ENCODE measurements around the gene ATOH8. TPM values are rescaled to one million over a fixed set of nuclear protein-coding genes. Genes with fewer than 3 reads are reported as not detected.

Gene ATOH8
- total RNA-seq, 1 donor from 2014 or later: 0.18 TPM

DNA sequence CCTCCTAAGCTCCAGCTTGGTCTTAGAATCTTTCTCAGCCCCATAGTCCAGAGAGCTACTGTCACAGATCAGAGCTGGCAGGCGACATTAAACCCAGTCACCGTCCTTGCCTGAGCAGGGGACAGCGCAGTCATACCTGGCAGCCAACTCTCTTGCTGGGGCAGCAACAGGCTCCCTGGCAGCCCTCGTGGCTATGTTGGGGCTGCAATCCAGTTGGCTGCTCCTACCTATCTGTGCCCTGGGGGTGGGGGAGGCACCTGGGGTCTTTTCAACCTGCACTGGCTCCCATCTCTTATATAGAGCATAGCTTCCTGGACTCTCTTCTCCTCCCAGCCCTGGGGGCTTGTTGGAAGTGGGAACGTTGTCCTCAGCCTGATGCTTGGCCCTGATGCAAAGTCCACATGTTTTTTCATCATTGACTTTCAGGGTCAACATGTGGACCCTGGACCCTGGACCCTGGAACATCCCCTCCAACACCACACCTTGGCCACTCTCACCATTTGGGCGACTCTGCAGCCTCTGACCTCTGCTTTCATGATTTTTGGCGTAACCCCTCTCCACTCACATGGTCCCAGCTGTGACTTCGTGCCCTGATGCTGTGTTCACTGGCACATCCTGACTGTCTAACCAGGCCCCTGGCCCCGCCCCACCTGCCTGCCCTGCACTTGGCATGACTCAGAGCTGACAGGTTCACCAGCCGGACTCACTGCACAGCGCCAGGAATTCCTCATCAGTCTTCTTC is 45.6 kb downstream of the ATOH8 start:
- intact Hi-C loops (cut with micrococcal nuclease): no loop called here

DNA sequence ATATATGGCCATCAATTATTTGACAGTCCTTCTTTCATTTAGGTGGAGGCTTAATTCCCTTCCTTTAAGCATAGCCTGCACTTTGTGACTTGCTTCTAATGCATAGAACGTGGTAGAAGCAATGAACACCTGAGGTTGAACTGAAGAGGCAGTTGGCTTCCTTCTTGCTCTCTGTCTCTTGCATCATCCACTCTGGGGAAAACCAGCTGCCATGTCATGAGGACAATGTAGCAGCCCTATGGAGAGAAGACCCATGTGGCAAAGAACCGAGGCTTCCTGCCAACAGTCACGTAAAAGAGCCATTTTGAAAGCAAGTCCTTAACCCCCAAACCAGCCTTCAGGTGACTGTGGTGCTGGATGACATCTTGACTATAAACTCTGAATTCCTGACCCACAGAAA is 46.8 kb downstream of the ATOH8 start:
- intact Hi-C loops (cut with micrococcal nuclease): loop anchor here (5.0 kb wide), 1 partner anchor 158 kb away; no protein-coding TSS in a partner anchor

DNA sequence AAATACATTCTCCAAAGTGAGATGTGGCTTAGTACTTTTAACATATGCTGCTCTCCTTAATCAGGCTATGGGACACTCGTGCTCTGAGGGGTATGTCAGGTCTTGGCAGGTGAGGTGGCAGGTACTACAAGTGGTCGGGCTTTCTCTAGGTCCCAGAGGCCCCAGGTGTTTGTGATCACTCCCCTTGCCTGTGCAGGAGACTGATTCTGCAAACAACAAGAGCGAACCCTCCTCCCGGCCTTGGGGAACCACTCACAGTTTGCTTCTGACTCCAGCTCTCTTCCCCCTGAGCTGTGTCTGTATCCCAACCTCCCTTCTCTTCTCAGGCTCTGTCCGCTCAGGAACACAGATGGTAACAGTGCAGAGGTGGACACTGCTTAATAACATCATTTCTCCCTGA is 48.1 kb downstream of the ATOH8 start:
- intact Hi-C loops (cut with micrococcal nuclease): loop anchor here (5.0 kb wide), 1 partner anchor 160 kb away; no protein-coding TSS in a partner anchor

DNA sequence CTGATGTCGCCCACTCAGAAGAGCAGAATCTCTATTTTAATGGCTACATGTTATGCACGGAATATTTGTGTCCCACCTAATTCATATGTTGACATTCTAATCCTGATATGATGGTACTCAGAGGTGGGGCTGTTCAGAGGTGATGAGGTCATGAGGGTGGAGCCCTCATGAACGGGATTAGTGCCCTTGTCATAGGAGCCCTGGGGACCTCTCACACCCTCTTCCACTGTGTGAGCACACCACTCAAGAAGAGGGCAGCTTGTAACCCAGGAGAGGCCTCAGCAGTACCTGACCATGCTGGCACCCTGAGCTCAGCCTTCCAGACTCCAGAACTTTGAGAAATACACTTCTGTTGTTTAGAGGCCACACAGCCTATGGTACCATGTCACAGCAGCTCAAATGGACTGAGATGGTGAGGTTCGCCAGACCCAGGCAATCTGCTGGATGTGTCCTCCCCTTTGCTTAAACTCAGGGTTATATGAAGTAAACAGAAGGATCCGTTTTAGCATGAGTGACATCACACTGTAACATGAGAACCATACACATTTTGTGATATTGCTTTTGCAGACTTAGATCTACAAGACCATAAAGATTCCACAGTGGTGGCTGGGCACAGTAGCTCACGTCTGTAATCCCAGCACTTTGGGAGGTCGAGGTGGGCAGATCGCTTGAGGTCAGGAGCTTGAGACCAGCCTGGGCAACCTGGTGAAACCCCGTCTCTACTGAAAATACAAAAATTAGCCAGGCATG is 48.7 kb downstream of the ATOH8 start:
- intact Hi-C loops (cut with micrococcal nuclease): loop anchor here (5.0 kb wide), 1 partner anchor 160 kb away; no protein-coding TSS in a partner anchor

DNA sequence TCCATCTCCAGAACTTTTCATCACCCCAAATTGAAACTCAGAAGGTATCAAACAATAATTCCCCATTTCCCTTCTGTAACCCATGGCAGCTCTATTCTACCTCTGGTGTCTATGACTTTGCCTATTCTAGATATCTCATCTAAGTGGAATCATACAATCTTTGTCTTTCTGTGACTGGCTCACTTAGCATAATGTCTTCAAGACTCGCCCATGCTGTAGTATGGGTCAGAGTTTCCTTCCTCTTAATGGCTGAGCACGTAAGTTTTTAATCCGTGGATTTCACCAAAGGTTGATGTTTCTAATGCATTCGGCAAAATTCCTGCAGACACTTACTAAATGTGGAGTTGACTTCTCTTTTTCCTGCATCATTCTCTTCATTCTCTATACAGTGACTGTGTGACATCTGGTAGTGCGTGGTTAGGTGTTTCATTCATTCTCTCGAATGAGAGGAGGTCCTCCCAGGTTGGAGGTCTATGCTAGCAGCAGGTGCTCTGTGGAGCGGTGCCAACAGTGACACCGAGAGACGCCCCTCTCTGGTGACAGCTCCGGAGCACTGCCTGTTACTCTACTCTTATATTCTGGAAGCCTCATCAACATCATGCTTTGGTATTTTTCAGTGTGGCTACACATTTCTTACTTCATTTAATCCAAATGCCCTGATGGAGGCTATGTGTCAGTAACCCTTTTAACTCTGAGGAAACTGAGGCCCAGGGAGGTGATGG is 50.1 kb downstream of the ATOH8 start:
- intact Hi-C loops (cut with micrococcal nuclease): loop anchor here (5.0 kb wide), 1 partner anchor 162 kb away; no protein-coding TSS in a partner anchor

DNA sequence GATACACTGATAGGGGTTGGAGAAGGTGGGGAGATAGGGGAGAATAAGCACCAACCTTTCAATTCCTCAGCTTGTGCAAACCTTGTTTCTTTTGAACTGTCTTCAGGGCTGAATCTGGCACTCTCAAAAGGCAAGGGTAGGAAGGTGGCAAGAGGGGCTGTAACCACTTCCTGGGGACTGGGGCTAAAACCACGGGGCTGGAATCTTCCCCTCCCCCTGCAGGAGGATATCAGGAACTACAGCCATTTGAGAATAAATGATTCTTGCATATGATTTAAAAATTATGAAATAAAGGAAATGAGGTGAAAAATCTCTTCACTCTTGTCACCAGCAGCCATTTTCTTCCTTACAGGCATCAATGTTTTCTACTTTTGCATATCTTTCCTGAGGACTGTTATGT is 50.8 kb downstream of the ATOH8 start:
- intact Hi-C loops (cut with micrococcal nuclease): loop anchor here (5.0 kb wide), 1 partner anchor 162 kb away; no protein-coding TSS in a partner anchor

DNA sequence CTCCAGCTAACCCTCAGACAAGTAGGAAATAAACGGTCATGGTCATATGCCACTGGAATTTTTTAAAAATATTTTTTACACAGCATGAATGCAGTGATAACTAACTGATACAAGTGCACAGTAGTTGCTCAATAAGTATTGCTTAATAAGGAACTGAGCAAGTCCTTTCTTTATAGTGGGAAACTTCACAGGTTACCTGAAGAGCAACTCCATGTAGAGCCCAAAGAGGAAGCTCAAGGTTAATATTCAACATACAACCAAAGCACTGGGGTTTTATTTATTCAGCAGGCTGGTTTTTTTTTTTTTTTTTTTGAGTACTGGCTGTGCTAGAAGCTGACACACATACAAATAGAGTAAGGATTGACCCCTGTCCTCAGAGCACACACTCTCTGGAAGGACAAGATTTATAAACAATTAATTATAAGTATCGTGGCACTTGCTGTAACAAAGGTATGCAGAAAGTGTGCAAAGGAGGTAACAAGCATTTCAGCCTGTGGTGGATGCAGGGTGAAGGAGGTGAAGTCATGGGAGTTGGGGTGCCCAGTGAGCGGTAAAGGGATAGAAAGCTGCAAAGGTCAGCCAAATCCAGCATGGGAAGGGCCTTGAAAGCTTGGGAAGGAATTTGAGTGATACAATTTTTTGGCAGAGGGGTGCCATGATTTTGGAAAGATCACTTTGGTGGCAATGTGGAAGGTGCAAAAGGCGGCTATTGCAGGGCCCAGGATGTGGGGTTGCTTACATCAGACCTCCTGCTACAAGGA is 52.7 kb downstream of the ATOH8 start:
- intact Hi-C loops (cut with micrococcal nuclease): no loop called here

DNA sequence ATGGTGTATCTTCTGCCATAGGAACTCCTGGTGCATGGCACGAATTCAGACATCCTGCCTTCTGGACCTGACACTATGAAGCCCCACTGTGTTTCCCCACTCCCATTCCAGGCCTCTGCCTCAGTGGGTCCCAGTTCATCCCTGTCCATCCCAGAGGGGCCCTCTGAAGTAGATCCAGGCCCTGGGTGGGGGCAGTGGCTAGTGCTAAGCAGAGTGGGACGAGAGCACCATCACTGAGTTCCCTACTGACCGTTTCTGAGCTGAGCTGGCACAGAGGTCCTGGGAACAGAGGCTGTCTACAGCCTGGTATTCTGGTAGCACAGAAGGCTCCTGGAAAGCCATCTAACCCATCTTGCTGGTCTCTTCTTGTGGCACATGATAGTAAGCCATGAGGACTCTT is 54.0 kb downstream of the ATOH8 start:
- intact Hi-C loops (cut with micrococcal nuclease): no loop called here

DNA sequence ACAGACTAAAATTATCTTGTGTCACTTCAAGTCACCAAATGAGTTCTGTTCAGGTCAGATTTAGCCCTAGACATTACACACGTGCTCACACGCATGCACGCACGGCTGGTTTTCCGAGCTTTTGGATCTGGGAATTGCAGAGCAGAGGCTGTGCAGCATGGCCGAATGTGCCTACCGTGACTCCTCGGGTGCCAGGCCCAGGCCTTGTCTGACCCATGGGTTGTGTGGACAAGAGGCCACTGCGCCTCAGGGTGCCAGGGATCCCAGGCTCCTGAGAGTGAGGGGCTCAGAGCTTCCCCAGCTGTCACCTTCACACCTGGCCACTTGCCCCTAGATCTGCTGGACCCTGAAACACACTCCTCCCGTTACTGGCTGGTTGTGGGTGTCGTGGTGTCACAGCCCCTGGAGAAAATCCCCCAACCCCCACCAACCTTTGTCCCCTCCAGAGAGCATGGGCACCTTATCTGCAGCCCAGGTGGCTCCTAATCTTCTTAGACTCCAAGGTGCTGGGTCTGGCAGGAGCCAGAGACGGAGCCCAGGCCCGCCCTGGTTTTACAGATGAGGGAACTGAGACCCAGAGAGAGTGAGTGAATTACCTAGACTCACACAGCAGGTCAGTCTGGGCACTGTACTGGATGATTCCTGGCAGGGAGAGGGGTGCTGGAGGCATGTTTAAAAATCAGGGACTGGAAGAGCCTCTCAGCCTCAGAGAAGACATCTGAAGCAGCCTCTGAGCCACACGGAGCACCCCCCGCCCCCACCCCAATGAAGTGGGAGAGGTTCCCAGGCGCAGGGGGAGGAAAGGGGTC is 56.8 kb downstream of the ATOH8 start:
- intact Hi-C loops (cut with micrococcal nuclease): no loop called here

DNA sequence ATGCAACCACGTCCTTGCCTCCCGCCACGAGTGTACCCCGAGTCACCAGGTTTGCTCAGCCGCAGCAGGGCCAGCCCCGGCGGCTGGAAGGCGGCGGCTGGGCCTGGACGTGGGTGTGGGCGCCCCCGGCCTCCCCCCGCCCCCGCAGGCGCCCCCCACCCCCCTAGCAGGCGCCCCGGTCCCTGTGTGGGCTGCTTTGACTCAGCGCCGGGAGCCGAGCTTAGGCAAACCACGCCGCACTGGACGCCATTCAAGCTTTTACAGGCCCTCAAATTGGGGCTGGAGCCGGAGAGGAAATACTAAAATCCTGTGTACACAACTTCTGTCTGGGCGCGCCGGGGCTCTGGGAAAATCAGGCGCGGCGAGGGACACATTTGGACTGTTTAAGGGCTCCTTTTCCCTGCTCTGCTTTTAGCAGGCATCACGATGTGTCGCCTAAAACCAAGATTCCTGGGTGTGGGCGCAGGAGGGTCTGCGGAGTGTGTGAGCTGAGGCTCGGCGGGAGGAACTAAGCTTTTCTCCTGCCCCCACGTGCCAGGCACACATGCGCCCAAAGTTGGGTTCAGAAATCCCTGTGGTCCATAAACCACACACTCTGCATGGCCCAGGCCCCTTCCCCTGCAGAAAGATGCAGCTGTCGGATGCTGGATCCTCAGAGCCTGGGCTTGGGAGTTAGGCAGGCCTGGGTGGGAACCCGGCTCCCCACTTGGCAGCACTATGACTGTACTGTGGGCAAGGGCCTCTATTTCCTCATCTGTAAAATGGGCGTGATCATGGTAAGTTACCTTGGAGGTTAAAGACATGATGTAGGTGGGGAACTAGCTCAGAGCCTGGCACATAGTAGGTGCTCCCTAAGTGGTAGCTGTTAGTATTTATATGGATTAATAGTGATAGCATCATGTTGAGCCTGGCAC is 57.6 kb downstream of the ATOH8 start:
- intact Hi-C loops (cut with micrococcal nuclease): no loop called here

DNA sequence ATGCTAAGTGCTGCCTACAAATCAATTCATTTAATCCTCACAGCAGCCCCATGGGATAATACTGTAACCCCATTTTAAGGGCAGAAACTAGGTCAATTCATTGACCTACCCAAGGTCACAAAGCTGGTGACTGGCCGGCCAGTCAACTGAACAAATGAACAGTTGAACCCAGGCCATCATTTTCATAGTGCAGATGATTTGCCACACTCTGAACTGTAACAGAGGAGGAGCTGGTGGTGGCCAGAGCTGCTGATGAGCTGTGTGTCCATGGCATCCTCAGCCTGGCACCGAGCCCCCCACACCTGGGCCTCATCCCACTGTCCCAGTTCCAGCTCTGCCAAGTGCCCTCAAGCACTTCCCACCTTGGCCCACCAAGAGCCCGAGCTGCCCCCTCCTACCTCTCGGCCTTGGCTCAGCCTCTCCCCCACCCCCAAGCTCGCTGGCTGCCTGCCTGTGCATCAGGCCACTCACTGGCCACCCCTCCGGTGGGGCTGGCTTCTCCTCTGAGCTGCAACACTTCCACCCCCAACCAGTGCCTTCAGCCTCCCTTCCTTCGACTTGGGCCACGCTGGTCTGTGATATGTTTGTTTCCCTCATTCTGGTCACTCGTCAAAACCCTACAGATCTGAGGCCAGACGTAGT is 58.4 kb downstream of the ATOH8 start:
- intact Hi-C loops (cut with micrococcal nuclease): no loop called here

DNA sequence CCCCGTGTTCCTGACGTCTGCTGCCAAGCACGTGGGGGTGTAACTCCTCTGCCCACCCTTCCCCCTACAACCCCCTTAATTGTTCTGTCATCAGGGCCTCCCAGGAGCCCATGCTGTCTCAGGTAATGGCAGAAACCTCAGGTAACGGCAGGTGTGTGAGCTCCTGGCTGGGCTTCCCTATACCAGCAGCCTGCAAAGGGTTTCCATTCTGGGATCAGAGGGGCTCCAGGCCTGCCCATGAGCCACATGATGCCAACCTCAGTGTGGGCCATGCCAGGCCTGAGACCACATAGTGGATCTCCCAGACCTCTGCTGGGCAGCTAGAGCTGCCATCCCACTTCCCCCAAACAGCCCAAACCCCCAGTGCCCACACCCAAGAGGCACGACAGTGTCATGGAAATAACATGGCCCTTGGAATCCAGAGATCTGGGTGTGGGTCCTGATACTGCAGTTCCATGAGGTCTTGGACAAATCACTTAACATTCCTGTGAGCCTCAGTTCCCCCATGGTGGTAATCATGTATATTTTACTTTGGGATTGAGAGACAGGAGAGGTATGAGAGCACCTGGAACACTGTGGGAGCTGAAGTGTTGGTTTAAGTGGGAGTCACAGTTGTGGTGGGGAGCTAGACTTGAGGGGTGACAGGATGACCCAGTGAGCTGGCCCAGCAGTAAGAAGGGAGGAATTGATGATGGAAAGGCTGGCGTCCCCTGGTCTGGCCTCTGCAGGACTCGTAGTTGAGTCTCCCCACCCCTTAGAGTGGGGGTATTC is 59.6 kb downstream of the ATOH8 start:
- intact Hi-C loops (cut with micrococcal nuclease): no loop called here

DNA sequence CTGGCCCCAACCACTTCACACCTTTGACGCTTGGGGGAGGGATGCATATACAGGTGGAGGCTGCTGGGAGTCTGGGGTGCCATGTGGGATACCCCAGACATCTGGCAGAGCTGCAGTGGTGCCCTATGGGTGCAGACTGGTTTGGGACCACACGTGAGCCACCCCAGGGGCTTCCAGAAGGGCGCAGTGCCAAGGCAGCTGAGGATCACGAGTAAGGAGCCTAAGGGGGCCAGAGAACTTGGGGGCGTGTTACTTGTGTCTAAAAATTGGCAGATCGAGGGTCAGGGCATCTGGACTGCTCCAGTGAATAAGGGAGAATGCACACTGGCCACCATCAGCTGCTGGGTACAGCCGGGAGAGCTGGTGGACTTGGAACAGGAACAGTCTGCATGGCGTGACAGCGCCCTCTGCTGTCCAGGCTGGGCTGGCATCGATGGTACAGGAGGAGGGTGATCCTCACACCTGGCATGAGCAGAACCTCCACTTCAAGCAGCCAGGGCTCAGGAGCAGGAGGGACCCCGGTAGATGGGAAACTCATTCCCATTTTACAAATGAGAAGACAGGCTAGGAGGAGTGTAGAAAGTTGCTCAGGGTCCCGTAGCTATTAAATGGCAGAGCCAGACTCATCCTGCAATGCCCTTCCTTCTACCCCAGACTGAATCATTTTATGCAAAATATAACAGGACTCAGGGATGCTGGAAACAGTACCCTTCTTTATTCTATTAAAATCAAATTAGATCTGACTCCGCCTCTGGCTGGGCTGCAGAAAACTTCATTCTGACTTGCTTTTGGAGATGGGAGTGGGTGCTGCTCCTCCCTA is 60.4 kb downstream of the ATOH8 start:
- intact Hi-C loops (cut with micrococcal nuclease): loop anchor here (1.0 to 2.0 kb wide), 4 partner anchors 64 to 166 kb away; no protein-coding TSS in a partner anchor

DNA sequence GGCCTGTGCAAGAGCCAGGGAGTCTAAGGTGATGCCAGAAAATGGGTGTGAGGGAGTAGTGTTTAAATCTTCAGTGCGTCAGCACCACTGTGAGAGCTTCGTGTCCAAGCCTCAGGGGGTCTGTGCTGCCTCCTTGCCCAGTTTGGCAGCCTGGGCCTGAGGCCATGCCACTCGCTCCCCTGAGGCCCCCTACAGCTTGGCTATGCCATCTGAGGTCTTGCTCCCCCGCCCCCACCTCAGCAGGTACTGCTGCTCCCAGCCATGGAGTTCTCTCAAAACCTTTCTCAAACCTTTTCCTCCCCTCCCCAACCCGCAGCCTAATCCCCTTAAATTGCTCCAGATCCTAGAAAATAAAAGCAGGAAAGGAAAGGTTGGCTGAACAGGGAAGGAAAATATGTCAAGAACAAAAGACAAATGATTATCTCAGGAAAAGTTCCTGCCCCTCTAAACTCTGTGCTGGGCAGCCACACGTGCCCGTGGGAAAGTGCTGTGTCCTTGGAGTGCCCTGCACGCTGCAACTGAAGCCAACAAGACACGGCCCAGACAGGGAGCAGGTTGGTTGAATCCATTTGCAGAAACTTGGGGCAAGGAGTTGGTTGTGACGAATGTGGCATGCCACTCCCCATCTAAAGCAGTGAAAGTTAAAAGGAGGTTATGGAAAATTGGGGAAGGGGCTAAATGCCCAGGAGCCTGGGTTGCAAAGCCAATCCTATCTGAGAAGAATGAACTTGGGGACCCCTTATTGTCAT is 61.2 kb downstream of the ATOH8 start:
- intact Hi-C loops (cut with micrococcal nuclease): loop anchor here (1.0 to 2.0 kb wide), 4 partner anchors 65 to 167 kb away; no protein-coding TSS in a partner anchor

DNA sequence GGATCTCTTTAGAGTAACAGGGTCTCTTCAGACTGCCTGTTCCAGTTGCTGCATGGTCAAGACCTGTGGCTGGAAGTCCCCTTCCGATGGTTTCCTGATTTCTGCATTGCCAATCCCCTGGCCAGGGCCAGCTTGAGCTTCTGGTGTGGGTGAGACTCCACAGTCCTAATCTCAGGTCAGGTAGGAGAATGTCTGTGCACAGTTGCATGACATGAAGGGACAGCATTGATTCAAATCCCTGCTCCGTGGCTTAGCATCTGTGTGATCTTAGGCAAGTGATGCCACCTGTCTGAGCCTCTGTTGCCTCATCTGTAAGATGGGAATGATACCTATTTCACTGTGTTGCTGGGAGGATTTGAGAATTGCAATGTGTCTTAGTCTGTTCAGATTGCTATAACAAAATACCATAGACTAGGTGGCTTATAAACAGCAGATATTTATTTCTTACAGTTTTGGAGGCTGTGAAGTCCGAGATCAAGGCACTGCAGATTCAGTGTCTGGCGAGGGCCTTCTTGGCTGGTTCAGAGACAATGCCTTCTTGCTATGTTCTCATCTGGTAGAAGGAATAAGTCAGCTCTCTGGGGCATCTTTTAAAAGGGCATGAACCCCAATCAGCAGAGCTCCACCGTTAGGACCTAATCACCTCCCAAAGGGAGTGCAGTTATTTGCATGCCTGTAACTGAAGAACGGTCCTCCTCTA is 66.2 kb downstream of the ATOH8 start:
- intact Hi-C loops (cut with micrococcal nuclease): no loop called here

DNA sequence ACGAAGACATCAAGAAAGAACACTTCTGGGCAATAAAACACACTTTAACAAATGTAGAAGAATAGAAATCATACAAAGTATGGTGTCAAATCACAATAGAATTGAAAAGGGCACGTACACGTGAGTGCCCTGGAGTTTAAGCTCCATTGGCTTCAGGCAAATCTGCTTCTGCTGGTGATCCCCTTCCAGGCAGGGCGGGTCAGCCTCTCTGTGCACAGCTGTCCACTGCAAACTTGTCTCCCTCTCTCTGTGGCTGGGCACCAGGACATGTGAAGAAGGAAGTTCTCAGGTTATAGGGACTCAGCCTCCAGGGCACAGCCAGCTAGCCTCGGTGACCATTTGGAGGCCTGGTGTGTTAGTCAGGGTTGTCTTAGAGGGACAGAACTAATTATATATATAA is 69.0 kb downstream of the ATOH8 start:
- intact Hi-C loops (cut with micrococcal nuclease): no loop called here
